ENCODE results near the gene AAK1. TPM values are rescaled to one million over a fixed set of nuclear protein-coding genes. Genes with fewer than 3 reads are reported as not detected.
"Not testable (repeated sequence)": the region's sequence is repeated elsewhere in the genome, so short reads cannot be mapped to it uniquely, and the experiment has no call there.

AAK1 gene
- polyA plus RNA-seq, 1 donor from 2014 or later, result 26.7 TPM

DNA sequence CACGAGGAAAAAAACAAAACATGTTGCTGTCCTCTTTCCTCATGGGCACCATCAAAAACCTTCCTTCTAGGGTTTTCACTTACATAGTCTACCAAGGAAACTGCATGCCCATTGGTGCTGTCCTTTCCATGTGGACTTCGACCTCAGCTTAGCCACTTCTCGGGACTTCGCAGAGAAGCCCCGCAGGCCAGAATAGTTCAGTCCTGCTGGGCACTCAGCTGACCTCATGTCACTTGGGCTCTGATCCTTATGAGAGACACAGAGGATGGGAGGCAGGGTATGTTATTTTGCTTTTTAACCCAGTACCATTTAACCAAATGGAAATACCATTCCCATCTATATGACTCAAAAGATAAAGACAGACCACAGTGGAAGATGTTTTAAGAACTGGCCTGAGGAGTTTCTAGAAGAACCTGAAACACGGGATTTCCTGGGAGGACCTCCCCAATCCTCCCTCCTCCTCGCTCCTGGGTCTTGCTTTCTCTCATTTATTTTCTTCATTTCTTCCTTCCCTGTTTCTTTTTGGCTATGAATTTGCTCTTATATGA is 28.4 kb downstream of the AAK1 start:
- H3K4me2 ChIP-seq (ENCODE audit: low read length), result no peak overlapping the region
- no peak overlapping the region for H3K4me3 ChIP-seq (ENCODE audit: low read length)
- no peak overlapping the region for H3K9ac ChIP-seq (ENCODE audit: low read length)
- no peaks in the 10 kb centered on the region for H3F3A ChIP-seq (ENCODE audit: insufficient read depth, low read length, poor library complexity, severe bottlenecking)
- no peaks in the 10 kb centered on the region for H4K20me1 ChIP-seq (ENCODE audit: insufficient read depth)
- no peaks in the 10 kb centered on the region for H3K9me2 ChIP-seq (ENCODE audit: insufficient read depth, low read length)
- no peaks in the 10 kb centered on the region for H3K9me3 ChIP-seq (ENCODE audit: low read length)
- no peaks in the 10 kb centered on the region for H3K36me3 ChIP-seq (ENCODE audit: insufficient read depth, low read length)
- no peak overlapping the region for H3K27ac ChIP-seq (ENCODE audit: low read length)
- TF ChIP-seq RAD21 (conservative IDR thresholded peaks at IDR 0.05) (no peak), TAF1 (IDR thresholded peaks at IDR 0.05; ENCODE audit: low read depth) (no peak)
- no peaks in the 10 kb centered on the region for H3K27me3 ChIP-seq (ENCODE audit: insufficient read depth, low read depth, low read length)
- H2AFZ ChIP-seq (ENCODE audit: low read depth, low read length), result no peak overlapping the region
- peaks cover 10% of the 10 kb centered on the region for H3K79me2 ChIP-seq (replicated peaks; ENCODE audit: insufficient read depth, low read length)

DNA sequence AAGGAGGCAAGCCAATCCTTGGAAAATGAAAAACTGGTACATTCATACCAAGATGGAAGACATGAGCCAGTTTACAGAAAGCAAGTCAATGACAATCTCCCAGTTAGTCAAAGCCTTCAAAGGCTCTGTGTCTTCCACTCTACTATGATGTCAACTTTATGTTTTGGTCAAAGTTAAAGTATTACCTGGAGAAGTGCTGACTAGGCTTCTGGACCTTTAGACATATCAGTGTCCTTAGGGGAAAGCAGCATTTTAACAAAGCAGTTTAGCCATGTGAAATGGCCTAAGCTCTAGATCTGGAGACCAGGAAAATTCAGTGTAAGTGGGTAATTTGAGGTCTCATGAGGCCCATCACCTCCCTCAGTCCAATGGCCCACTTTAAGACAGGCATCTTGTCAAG is 30.8 kb downstream of the AAK1 start:
- no peaks in the 10 kb centered on the region for H3F3A ChIP-seq (ENCODE audit: insufficient read depth, low read length, poor library complexity, severe bottlenecking)
- no peak overlapping the region for H2AFZ ChIP-seq (ENCODE audit: low read depth, low read length)
- H3K9ac ChIP-seq (ENCODE audit: low read length), result no peak overlapping the region
- no peaks in the 10 kb centered on the region for H3K36me3 ChIP-seq (ENCODE audit: insufficient read depth, low read length)
- TF ChIP-seq, protein P1, sequence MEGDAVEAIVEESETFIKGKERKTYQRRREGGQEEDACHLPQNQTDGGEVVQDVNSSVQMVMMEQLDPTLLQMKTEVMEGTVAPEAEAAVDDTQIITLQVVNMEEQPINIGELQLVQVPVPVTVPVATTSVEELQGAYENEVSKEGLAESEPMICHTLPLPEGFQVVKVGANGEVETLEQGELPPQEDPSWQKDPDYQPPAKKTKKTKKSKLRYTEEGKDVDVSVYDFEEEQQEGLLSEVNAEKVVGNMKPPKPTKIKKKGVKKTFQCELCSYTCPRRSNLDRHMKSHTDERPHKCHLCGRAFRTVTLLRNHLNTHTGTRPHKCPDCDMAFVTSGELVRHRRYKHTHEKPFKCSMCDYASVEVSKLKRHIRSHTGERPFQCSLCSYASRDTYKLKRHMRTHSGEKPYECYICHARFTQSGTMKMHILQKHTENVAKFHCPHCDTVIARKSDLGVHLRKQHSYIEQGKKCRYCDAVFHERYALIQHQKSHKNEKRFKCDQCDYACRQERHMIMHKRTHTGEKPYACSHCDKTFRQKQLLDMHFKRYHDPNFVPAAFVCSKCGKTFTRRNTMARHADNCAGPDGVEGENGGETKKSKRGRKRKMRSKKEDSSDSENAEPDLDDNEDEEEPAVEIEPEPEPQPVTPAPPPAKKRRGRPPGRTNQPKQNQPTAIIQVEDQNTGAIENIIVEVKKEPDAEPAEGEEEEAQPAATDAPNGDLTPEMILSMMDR (IDR thresholded peaks at IDR 0.05; ENCODE audit: poor library complexity, severe bottlenecking), result no peak
- TF ChIP-seq SMC3 (conservative IDR thresholded peaks at IDR 0.05; ENCODE audit: poor library complexity), result no peak
- no peaks in the 10 kb centered on the region for H4K20me1 ChIP-seq (ENCODE audit: insufficient read depth)
- H3K27me3 ChIP-seq (ENCODE audit: insufficient read depth, low read depth, low read length), result no peaks in the 10 kb centered on the region
- no peak overlapping the region for H3K4me2 ChIP-seq (ENCODE audit: low read length)
- no peak overlapping the region for H3K4me3 ChIP-seq (ENCODE audit: low read length)
- H3K9me3 ChIP-seq (ENCODE audit: low read length), result no peaks in the 10 kb centered on the region
- H3K79me2 ChIP-seq (replicated peaks; ENCODE audit: insufficient read depth, low read length), result peaks cover 10% of the 10 kb centered on the region
- no peaks in the 10 kb centered on the region for H3K9me2 ChIP-seq (ENCODE audit: insufficient read depth, low read length)
- no peak overlapping the region for H3K27ac ChIP-seq (ENCODE audit: low read length)

GRCh38 chr2:69612200-69612599 is 31.3 kb downstream of the AAK1 start:
- Histone ChIP-seq H3K27ac (ENCODE audit: low read length) (no peak overlapping the region), H3K9me3 (ENCODE audit: low read length) (no peaks in the 10 kb centered on the region), H3K9me2 (ENCODE audit: insufficient read depth, low read length) (no peaks in the 10 kb centered on the region), H3K79me2 (replicated peaks; ENCODE audit: insufficient read depth, low read length) (peaks cover 10% of the 10 kb centered on the region), H2AFZ (ENCODE audit: low read depth, low read length) (no peak overlapping the region), H3K4me2 (ENCODE audit: low read length) (no peak overlapping the region), H4K20me1 (ENCODE audit: insufficient read depth) (no peaks in the 10 kb centered on the region), H3F3A (ENCODE audit: insufficient read depth, low read length, poor library complexity, severe bottlenecking) (no peaks in the 10 kb centered on the region), H3K9ac (ENCODE audit: low read length) (no peak overlapping the region), H3K27me3 (ENCODE audit: insufficient read depth, low read depth, low read length) (no peaks in the 10 kb centered on the region), H3K4me3 (ENCODE audit: low read length) (no peak overlapping the region), H3K36me3 (ENCODE audit: insufficient read depth, low read length) (no peaks in the 10 kb centered on the region)
- no peak for TF ChIP-seq TAF1 (IDR thresholded peaks at IDR 0.05; ENCODE audit: low read depth)

GRCh38 chr2:69608109-69608508 is 35.4 kb downstream of the AAK1 start:
- Histone ChIP-seq H3K36me3 (ENCODE audit: insufficient read depth, low read length) (no peaks in the 10 kb centered on the region), H3K79me2 (replicated peaks; ENCODE audit: insufficient read depth, low read length) (peaks cover 4% of the 10 kb centered on the region), H3K9ac (ENCODE audit: low read length) (no peak overlapping the region), H4K20me1 (ENCODE audit: insufficient read depth) (no peaks in the 10 kb centered on the region), H3F3A (ENCODE audit: insufficient read depth, low read length, poor library complexity, severe bottlenecking) (no peaks in the 10 kb centered on the region), H3K9me2 (ENCODE audit: insufficient read depth, low read length) (no peaks in the 10 kb centered on the region), H2AFZ (ENCODE audit: low read depth, low read length) (no peak overlapping the region), H3K9me3 (ENCODE audit: low read length) (no peaks in the 10 kb centered on the region), H3K4me3 (ENCODE audit: low read length) (no peak overlapping the region), H3K27ac (ENCODE audit: low read length) (no peak overlapping the region), H3K4me2 (ENCODE audit: low read length) (no peak overlapping the region), H3K27me3 (ENCODE audit: insufficient read depth, low read depth, low read length) (no peaks in the 10 kb centered on the region)
- TF ChIP-seq, protein P2, sequence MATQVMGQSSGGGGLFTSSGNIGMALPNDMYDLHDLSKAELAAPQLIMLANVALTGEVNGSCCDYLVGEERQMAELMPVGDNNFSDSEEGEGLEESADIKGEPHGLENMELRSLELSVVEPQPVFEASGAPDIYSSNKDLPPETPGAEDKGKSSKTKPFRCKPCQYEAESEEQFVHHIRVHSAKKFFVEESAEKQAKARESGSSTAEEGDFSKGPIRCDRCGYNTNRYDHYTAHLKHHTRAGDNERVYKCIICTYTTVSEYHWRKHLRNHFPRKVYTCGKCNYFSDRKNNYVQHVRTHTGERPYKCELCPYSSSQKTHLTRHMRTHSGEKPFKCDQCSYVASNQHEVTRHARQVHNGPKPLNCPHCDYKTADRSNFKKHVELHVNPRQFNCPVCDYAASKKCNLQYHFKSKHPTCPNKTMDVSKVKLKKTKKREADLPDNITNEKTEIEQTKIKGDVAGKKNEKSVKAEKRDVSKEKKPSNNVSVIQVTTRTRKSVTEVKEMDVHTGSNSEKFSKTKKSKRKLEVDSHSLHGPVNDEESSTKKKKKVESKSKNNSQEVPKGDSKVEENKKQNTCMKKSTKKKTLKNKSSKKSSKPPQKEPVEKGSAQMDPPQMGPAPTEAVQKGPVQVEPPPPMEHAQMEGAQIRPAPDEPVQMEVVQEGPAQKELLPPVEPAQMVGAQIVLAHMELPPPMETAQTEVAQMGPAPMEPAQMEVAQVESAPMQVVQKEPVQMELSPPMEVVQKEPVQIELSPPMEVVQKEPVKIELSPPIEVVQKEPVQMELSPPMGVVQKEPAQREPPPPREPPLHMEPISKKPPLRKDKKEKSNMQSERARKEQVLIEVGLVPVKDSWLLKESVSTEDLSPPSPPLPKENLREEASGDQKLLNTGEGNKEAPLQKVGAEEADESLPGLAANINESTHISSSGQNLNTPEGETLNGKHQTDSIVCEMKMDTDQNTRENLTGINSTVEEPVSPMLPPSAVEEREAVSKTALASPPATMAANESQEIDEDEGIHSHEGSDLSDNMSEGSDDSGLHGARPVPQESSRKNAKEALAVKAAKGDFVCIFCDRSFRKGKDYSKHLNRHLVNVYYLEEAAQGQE (IDR thresholded peaks at IDR 0.05; ENCODE audit: borderline replicate concordance), result no peak
- TF ChIP-seq EZH2 (IDR thresholded peaks at IDR 0.05; ENCODE audit: borderline replicate concordance, insufficient read depth, low read length, poor library complexity, severe bottlenecking), result no peak
- TF ChIP-seq SMC3 (conservative IDR thresholded peaks at IDR 0.05; ENCODE audit: poor library complexity), result no peak
- no peak for TF ChIP-seq EP300 (conservative IDR thresholded peaks at IDR 0.05; ENCODE audit: poor library complexity, severe bottlenecking)
- no peak for TF ChIP-seq RAD21 (conservative IDR thresholded peaks at IDR 0.05)
- no peak for TF ChIP-seq MXI1 (conservative IDR thresholded peaks at IDR 0.05; ENCODE audit: poor library complexity, severe bottlenecking)

- not testable (repeated sequence) for H3K27me3 ChIP-seq (ENCODE audit: insufficient read depth, low read depth, low read length); H3K79me2 ChIP-seq (replicated peaks; ENCODE audit: insufficient read depth, low read length); H3K4me3 ChIP-seq (ENCODE audit: low read length); H3K36me3 ChIP-seq (ENCODE audit: insufficient read depth, low read length); H3K27ac ChIP-seq (ENCODE audit: low read length); H3F3A ChIP-seq (ENCODE audit: insufficient read depth, low read length, poor library complexity, severe bottlenecking); H3K9me2 ChIP-seq (ENCODE audit: insufficient read depth, low read length); H4K20me1 ChIP-seq (ENCODE audit: insufficient read depth); H2AFZ ChIP-seq (ENCODE audit: low read depth, low read length); H3K4me2 ChIP-seq (ENCODE audit: low read length); H3K9ac ChIP-seq (ENCODE audit: low read length); H3K9me3 ChIP-seq (ENCODE audit: low read length)
Observed at GRCh38 chr2:69606771-69607170, 36.8 kb downstream of the AAK1 start.

Measured in neural cell (in vitro differentiated cells).